Measurements from ENCODE around the gene ZC3H12D. TPM values are rescaled to one million over a fixed set of nuclear protein-coding genes. Genes with fewer than 3 reads are reported as not detected.
A peak's percentile ranks its signal among the peaks of the same experiment; 100 is the strongest.

ZC3H12D gene
- total RNA-seq, 2 experiments from 2014 or later = 75.8 to 82.7 TPM

DNA sequence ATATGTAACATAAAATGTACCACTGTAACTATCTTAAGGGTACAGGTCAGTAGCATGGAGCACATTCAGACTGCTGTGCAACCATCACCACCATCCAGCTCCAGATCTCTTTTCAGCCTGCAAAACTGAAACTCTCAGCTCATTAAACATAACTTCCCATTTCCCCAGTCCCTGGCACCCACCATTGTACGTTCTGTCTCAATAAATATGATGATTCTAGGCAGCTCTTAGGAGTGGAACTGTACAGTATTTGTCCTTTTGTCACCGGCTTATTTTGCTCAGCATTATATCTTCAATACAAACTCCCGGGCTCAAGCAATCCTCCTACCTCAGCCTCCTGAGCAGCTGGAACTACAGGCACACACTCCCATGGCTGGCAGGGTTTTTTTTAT is 1.5 kb downstream of the ZC3H12D start:
- Mint-ChIP-seq H3K36me3 (ENCODE audit: low read depth) (peaks cover 58% of the 10 kb centered on the region), H3K9me3 (no peaks in the 10 kb centered on the region), H3K4me1 (ENCODE audit: low read depth) (peaks cover 59% of the 10 kb centered on the region), H3K27me3 (ENCODE audit: low read depth) (no peaks in the 10 kb centered on the region), H3K27ac (peak overlapping the region; percentile 97), H3K4me3 (peak overlapping the region; percentile 94)
- DNase-seq = peak; percentile 4
- intact Hi-C loops (cut with micrococcal nuclease) = no loop called here
- CTCF ChIA-PET = interaction anchor here (0.7 to 2.3 kb wide), 6 partner anchors 24 to 360 kb away, joined by 3 to 7 read pairs (median 4); no protein-coding TSS in a partner anchor

- peak; percentile 35 for DNase-seq
- intact Hi-C loops (cut with micrococcal nuclease) = no loop called here
- Mint-ChIP-seq H3K36me3 (ENCODE audit: low read depth) (peaks cover 59% of the 10 kb centered on the region), H3K9me3 (no peaks in the 10 kb centered on the region), H3K4me1 (ENCODE audit: low read depth) (peaks cover 59% of the 10 kb centered on the region), H3K27ac (peak overlapping the region; percentile 97), H3K4me3 (peak overlapping the region; percentile 94), H3K27me3 (ENCODE audit: low read depth) (no peaks in the 10 kb centered on the region)
- CTCF ChIA-PET = interaction anchor here (0.7 to 2.3 kb wide), 4 partner anchors 23 to 359 kb away, joined by 3 to 5 read pairs (median 3); no protein-coding TSS in a partner anchor
These were observed 2.1 kb downstream of the ZC3H12D start for GRCh38 chr6:149482545-149483333.

- Mint-ChIP-seq H3K27me3 (ENCODE audit: low read depth) (no peaks in the 10 kb centered on the region), H3K36me3 (ENCODE audit: low read depth) (peaks cover 68% of the 10 kb centered on the region)
These were observed 4.1 kb downstream of the ZC3H12D start for GRCh38 chr6:149480502-149481280.

GRCh38 chr6:149478631-149479314 is 6.0 kb downstream of the ZC3H12D start:
- DNase-seq = no peak
- no peaks in the 10 kb centered on the region for H3K9me3 Mint-ChIP-seq
- peak overlapping the region; percentile 4 for H3K4me3 Mint-ChIP-seq
- H3K27me3 Mint-ChIP-seq (ENCODE audit: low read depth) = no peaks in the 10 kb centered on the region
- peak overlapping the region; percentile 67 for H3K27ac Mint-ChIP-seq
- peaks cover 56% of the 10 kb centered on the region for H3K4me1 Mint-ChIP-seq (ENCODE audit: low read depth)
- CTCF ChIA-PET = interaction anchor here (0.6 to 1.9 kb wide), 3 partner anchors 11 to 38 kb away, joined by 3 to 7 read pairs (median 3); no protein-coding TSS in a partner anchor
- intact Hi-C loops (cut with micrococcal nuclease) = no loop called here
- peaks cover 68% of the 10 kb centered on the region for H3K36me3 Mint-ChIP-seq (ENCODE audit: low read depth)

More at GRCh38 chr6:149480502-149481280, 4.1 kb downstream of the ZC3H12D start:
- Mint-ChIP-seq H3K9me3 (no peaks in the 10 kb centered on the region), H3K4me1 (ENCODE audit: low read depth) (peaks cover 60% of the 10 kb centered on the region), H3K4me3 (peak overlapping the region; percentile 94), H3K27ac (peak overlapping the region; percentile 97)
- intact Hi-C loops (cut with micrococcal nuclease) = no loop called here
- DNase-seq = peak; percentile 54
- CTCF ChIA-PET = interaction anchor here (1.3 to 1.9 kb wide), 2 partner anchors 29 to 36 kb away, joined by 3 to 7 read pairs; no protein-coding TSS in a partner anchor

GRCh38 chr6:149477544-149477943 is 7.3 kb downstream of the ZC3H12D start:
- CTCF ChIA-PET = no interaction called here
- intact Hi-C loops (cut with micrococcal nuclease) = no loop called here
- Mint-ChIP-seq H3K36me3 (ENCODE audit: low read depth) (peaks cover 69% of the 10 kb centered on the region), H3K9me3 (no peaks in the 10 kb centered on the region), H3K27ac (no peak overlapping the region), H3K4me1 (ENCODE audit: low read depth) (peaks cover 66% of the 10 kb centered on the region), H3K27me3 (ENCODE audit: low read depth) (no peaks in the 10 kb centered on the region), H3K4me3 (no peak overlapping the region)
- no peak for DNase-seq

DNA sequence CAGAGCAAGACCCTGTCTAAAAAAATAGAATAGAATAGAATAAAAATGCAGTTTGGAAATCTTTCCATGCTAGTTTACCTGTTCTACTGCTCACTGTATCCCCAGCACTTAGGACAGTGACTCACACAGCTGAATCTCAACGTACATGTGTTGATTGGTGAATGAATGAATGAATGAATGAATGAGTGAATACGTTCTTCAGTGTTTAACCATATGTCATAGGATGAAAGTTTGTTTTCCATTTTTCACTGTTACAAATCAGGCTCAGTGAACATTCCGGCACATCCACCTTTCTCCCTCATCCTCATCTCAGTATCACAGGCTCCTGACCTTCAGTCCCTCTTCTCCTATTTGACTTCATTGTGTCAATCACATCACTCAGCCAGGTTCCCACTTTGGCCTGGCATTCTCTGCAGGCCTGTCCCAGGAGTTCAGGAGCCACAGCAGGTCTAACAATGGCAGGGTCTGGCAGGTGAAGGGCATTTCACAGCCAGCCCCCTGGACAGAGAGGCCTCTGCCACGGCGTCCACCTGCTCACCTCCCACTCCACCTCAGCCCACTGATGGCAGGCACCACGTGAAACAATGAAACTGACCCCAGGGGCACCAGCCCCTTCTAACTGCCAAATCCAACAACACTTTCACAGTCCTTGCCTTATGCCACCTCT is 7.9 kb downstream of the ZC3H12D start:
- Mint-ChIP-seq H3K9me3 (no peaks in the 10 kb centered on the region), H3K4me1 (ENCODE audit: low read depth) (peaks cover 72% of the 10 kb centered on the region), H3K36me3 (ENCODE audit: low read depth) (peaks cover 69% of the 10 kb centered on the region), H3K27ac (no peak overlapping the region), H3K27me3 (ENCODE audit: low read depth) (no peaks in the 10 kb centered on the region), H3K4me3 (no peak overlapping the region)
- intact Hi-C loops (cut with micrococcal nuclease) = no loop called here
- DNase-seq = no peak
- CTCF ChIA-PET = no interaction called here

DNA sequence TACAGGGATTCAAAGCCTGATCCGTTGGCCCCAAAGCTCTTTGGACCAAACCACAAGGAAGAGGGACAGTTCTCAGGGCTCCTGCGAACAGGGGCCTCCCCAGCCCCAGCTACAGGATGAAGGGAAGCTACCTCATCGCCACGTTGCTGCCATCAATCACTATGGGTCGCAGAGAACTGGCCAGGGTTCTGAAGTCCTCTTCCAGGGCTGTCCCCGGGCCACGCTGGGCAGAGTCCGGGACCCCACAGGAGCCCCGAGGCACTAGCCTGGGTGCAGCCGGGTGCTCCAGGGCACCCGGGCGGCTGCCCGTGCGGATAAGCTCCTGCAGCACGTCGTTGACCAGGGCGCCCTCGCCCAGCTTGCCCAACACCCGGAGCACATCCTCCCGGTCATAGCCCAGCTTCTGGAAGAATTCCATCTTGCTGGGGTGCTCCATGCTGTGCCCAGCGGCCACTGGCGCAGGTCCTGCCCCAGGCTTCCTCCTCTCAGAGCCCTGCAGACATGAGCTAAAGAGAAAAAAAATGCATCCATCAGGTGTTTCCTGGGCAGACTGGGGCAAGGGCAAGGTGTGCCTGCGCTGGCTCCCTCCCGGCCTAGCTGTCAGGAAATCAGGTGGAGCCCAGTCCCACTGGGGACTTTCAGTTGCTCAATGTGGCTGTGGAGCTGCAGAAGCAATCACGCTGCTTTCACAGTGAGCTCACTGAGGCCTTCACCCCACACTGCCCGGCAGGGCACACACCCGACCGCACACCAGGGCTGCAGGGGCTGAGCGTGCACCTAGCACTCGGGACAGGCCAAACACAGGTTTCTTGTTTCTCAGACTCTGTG is 10.5 kb downstream of the ZC3H12D start:
- CTCF ChIA-PET = interaction anchor here (1.2 to 2.8 kb wide), 3 partner anchors 14 to 49 kb away, joined by 3 to 15 read pairs (median 3); no protein-coding TSS in a partner anchor
- H3K27me3 Mint-ChIP-seq (ENCODE audit: low read depth) = no peaks in the 10 kb centered on the region
- H3K9me3 Mint-ChIP-seq = no peaks in the 10 kb centered on the region
- DNase-seq = no peak
- peaks cover 70% of the 10 kb centered on the region for H3K4me1 Mint-ChIP-seq (ENCODE audit: low read depth)
- no peak overlapping the region for H3K4me3 Mint-ChIP-seq
- intact Hi-C loops (cut with micrococcal nuclease) = no loop called here
- H3K27ac Mint-ChIP-seq = no peak overlapping the region
- H3K36me3 Mint-ChIP-seq (ENCODE audit: low read depth) = peaks cover 49% of the 10 kb centered on the region

GRCh38 chr6:149473080-149474052 is 11.4 kb downstream of the ZC3H12D start:
- Mint-ChIP-seq H3K36me3 (ENCODE audit: low read depth) (peaks cover 47% of the 10 kb centered on the region), H3K9me3 (no peaks in the 10 kb centered on the region), H3K27me3 (ENCODE audit: low read depth) (no peaks in the 10 kb centered on the region), H3K4me1 (ENCODE audit: low read depth) (peaks cover 69% of the 10 kb centered on the region), H3K27ac (no peak overlapping the region), H3K4me3 (no peak overlapping the region)
- intact Hi-C loops (cut with micrococcal nuclease) = no loop called here
- CTCF ChIA-PET = interaction anchor here (1.0 to 2.8 kb wide), 4 partner anchors 13 to 50 kb away, joined by 3 to 15 read pairs (median 3); no protein-coding TSS in a partner anchor
- DNase-seq = no peak

GRCh38 chr6:149472241-149472640 is 12.6 kb downstream of the ZC3H12D start:
- Mint-ChIP-seq H3K4me1 (ENCODE audit: low read depth) (peaks cover 72% of the 10 kb centered on the region), H3K4me3 (no peak overlapping the region), H3K36me3 (ENCODE audit: low read depth) (peaks cover 47% of the 10 kb centered on the region), H3K27ac (no peak overlapping the region), H3K27me3 (ENCODE audit: low read depth) (no peaks in the 10 kb centered on the region), H3K9me3 (no peaks in the 10 kb centered on the region)
- CTCF ChIA-PET = interaction anchor here (2.8 kb wide), 1 partner anchor 45 kb away, joined by 15 read pairs; no protein-coding TSS in a partner anchor
- no peak for DNase-seq
- intact Hi-C loops (cut with micrococcal nuclease) = no loop called here

DNA sequence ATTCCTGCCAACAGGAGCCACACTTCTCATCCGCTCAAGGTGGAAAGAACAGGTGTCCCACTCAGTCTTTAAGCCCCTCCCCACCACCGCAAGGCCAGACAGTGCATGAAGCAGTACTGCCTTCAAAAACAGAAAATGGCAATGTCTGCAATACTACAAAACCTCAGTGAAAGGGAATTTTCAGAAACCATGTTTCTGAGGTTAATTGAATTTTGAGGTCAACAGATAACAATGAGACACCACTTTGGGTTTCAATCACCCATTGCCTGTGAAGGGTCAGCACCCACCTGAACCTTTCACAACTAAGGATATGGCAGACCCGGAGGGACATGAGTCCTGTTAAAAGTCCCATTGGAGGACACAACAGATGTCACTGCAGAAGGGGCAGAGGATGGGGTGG is 13.0 kb downstream of the ZC3H12D start:
- intact Hi-C loops (cut with micrococcal nuclease) = no loop called here
- Mint-ChIP-seq H3K4me1 (ENCODE audit: low read depth) (peaks cover 70% of the 10 kb centered on the region), H3K4me3 (no peak overlapping the region), H3K9me3 (no peaks in the 10 kb centered on the region), H3K27ac (no peak overlapping the region), H3K36me3 (ENCODE audit: low read depth) (peaks cover 43% of the 10 kb centered on the region), H3K27me3 (ENCODE audit: low read depth) (no peaks in the 10 kb centered on the region)
- DNase-seq = no peak
- CTCF ChIA-PET = interaction anchor here (1.1 kb wide), 1 partner anchor 45 kb away, joined by 3 read pairs; no protein-coding TSS in a partner anchor

All from activated naive CD4-positive, alpha-beta T cell treated with anti-CD3 and anti-CD28 coated beads for 36 hours (primary cell).